ENCODE measurements around the gene DNAJA3.

DNAJA3 gene

GRCh38 chr16:4426021-4426684 lies 485 bp downstream of the DNAJA3 start:
- DNase-seq (ENCODE audit: low spot score) = no peak
- no peak for TF ChIP-seq CTCF (IDR thresholded peaks at IDR 0.05; ENCODE audit: borderline replicate concordance, control extremely low read depth, extremely low read depth, insufficient read depth, missing control alignments)
- in situ Hi-C loops (cut with MboI; ENCODE audit: low sequenced_read_pairs, unreplicated experiment) = no loop called here

- TF ChIP-seq CTCF (IDR thresholded peaks at IDR 0.05; ENCODE audit: borderline replicate concordance, control extremely low read depth, extremely low read depth, insufficient read depth, missing control alignments) = no peak
- no peak for DNase-seq (ENCODE audit: low spot score)
- in situ Hi-C loops (cut with MboI; ENCODE audit: low sequenced_read_pairs, unreplicated experiment) = no loop called here
Measured at GRCh38 chr16:4426722-4427372, 1.2 kb downstream of the DNAJA3 start.

GRCh38 chr16:4428500-4428899 lies 2.8 kb downstream of the DNAJA3 start:
- DNase-seq (ENCODE audit: low spot score) = no peak
- TF ChIP-seq CTCF (IDR thresholded peaks at IDR 0.05; ENCODE audit: borderline replicate concordance, control extremely low read depth, extremely low read depth, insufficient read depth, missing control alignments) = no peak
- in situ Hi-C loops (cut with MboI; ENCODE audit: low sequenced_read_pairs, unreplicated experiment) = no loop called here

GRCh38 chr16:4431023-4431422 lies 5.4 kb downstream of the DNAJA3 start:
- no peak for DNase-seq (ENCODE audit: low spot score)
- TF ChIP-seq CTCF (IDR thresholded peaks at IDR 0.05; ENCODE audit: borderline replicate concordance, control extremely low read depth, extremely low read depth, insufficient read depth, missing control alignments) = no peak
- in situ Hi-C loops (cut with MboI; ENCODE audit: low sequenced_read_pairs, unreplicated experiment) = no loop called here

GRCh38 chr16:4433228-4433627 lies 7.6 kb downstream of the DNAJA3 start:
- no peak for DNase-seq (ENCODE audit: low spot score)
- no peak for TF ChIP-seq CTCF (IDR thresholded peaks at IDR 0.05; ENCODE audit: borderline replicate concordance, control extremely low read depth, extremely low read depth, insufficient read depth, missing control alignments)
- in situ Hi-C loops (cut with MboI; ENCODE audit: low sequenced_read_pairs, unreplicated experiment) = no loop called here

- TF ChIP-seq CTCF (IDR thresholded peaks at IDR 0.05; ENCODE audit: borderline replicate concordance, control extremely low read depth, extremely low read depth, insufficient read depth, missing control alignments) = no peak
- DNase-seq (ENCODE audit: low spot score) = no peak
- in situ Hi-C loops (cut with MboI; ENCODE audit: low sequenced_read_pairs, unreplicated experiment) = no loop called here
Measured at GRCh38 chr16:4433914-4434787, 8.5 kb downstream of the DNAJA3 start.
